ENCODE results near the gene STX3. TPM values are rescaled to one million over a fixed set of nuclear protein-coding genes. Genes with fewer than 3 reads are reported as not detected.
A peak's percentile ranks its signal among the peaks of the same experiment; 100 is the strongest.

STX3 gene
- total RNA-seq, 4 donors from 2014 or later, result 131 to 156 (median 142) TPM

DNA sequence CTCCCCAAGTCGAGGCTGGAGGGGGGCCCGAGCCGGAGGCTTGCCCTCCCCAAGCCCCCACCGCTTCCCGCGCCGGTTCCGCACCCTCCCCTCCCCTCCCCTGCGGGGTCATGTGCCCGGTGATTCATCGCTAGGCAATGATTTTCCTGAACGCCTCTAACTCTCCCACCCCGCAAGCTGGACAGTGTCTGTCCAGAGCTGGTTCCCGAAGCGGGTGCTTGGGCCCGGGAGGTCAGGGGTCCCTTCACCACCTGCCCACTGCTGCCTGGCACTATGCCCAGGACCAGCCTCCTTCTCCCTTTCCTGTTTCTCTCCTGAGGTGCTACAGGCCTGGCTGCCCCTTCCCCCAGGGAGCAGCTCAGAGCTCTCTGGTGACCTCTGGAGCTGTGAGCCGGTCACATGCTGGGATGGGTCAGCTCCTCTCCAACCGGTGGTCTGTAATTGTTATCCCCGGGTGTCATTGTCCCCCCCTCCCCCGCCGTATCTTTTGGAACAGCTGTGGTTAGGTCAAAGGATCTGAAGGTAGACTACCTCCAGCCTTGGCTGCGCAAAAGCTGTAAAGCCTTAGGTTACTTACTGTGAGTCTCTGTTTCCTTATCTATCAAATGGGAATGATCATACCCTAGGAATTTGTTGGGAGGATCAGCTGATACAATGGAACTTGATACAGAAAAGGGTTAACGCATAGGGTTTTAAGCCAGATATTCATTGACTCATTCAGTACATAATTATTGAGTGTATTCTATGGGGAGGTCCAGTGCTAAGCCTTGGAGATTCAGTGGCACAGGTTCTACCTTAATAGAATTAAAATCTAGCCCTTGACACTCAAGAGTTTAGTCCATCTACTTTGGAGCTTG lies 753 bp downstream of the STX3 start:
- intact Hi-C loops (cut with DNase I; ENCODE audit: low total_unique reads), result loop anchor here (5.0 kb wide), 2 partner anchors 46 to 1076 kb away; no protein-coding TSS in a partner anchor
- in situ Hi-C loops (cut with MboI; ENCODE audit: low pct_ligation_motif_present in 1 of 4, low pct_unique_long_range_greater_than_20kb in 1 of 4, low sequenced_read_pairs in 3 of 4), result loop anchor here in 3 of 4 donors (5.0 to 10.0 kb wide), 2 partner anchors 46 to 49 kb away; no protein-coding TSS in a partner anchor
- 8 to 33% methylated on average over 1 to 16 of the region's 23 CpGs for WGBS, 2 donors (ENCODE audit: low coverage in 1 of 2)
- Histone ChIP-seq H3K27ac (peak overlapping the region; percentile 94 to 98 (median 96)), H3K36me3 (no peaks in the 10 kb centered on the region), H3K4me3 (peak overlapping the region; percentile 80 to 96 (median 93)), H3K9me3 (no peaks in the 10 kb centered on the region), H3K27me3 (no peaks in the 10 kb centered on the region), H3K4me1 (peaks cover 3 to 22% (median 16%) of the 10 kb centered on the region in 4 donors)
- TF ChIP-seq POLR2A (IDR thresholded peaks at IDR 0.05) (peak; percentile 77), EP300 (IDR thresholded peaks at IDR 0.05; ENCODE audit: low read depth) (no peak), POLR2AphosphoS5 (IDR thresholded peaks at IDR 0.05) (peak; percentile 62 to 88 (median 87))
- TF ChIP-seq, protein P1, sequence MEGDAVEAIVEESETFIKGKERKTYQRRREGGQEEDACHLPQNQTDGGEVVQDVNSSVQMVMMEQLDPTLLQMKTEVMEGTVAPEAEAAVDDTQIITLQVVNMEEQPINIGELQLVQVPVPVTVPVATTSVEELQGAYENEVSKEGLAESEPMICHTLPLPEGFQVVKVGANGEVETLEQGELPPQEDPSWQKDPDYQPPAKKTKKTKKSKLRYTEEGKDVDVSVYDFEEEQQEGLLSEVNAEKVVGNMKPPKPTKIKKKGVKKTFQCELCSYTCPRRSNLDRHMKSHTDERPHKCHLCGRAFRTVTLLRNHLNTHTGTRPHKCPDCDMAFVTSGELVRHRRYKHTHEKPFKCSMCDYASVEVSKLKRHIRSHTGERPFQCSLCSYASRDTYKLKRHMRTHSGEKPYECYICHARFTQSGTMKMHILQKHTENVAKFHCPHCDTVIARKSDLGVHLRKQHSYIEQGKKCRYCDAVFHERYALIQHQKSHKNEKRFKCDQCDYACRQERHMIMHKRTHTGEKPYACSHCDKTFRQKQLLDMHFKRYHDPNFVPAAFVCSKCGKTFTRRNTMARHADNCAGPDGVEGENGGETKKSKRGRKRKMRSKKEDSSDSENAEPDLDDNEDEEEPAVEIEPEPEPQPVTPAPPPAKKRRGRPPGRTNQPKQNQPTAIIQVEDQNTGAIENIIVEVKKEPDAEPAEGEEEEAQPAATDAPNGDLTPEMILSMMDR (IDR thresholded peaks at IDR 0.05), result no peak
- peak; percentile 87 for DNase-seq

DNA sequence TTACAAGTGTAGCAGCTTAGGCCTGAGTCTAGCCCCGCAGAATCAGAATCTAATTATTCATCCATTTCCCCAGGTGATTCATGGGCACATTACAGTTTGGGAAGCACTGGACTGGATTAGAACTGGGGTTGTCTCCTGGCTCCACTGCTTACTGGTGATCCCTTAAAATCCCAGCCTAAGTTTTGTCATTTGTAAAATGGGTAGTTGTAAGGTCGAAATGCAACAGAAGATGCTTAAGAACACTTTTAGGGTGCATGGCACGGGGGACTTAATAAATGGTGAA lies 1.3 kb downstream of the STX3 start:
- no peak for DNase-seq
- intact Hi-C loops (cut with DNase I; ENCODE audit: low total_unique reads), result loop anchor here (5.0 kb wide), 2 partner anchors 46 to 1076 kb away; no protein-coding TSS in a partner anchor
- in situ Hi-C loops (cut with MboI; ENCODE audit: low pct_ligation_motif_present in 1 of 4, low pct_unique_long_range_greater_than_20kb in 1 of 4, low sequenced_read_pairs in 3 of 4), result loop anchor here in 3 of 4 donors (5.0 to 10.0 kb wide), 2 partner anchors 46 to 48 kb away; no protein-coding TSS in a partner anchor
- WGBS, 2 donors (ENCODE audit: low coverage in 1 of 2), result 33% methylated on average over 3 of the region's 3 CpGs
- TF ChIP-seq EP300 (IDR thresholded peaks at IDR 0.05; ENCODE audit: low read depth) (no peak), POLR2AphosphoS5 (IDR thresholded peaks at IDR 0.05) (no peak), POLR2A (IDR thresholded peaks at IDR 0.05) (no peak)
- TF ChIP-seq, protein P1 (IDR thresholded peaks at IDR 0.05), result no peak
- peak overlapping the region; percentile 94 to 98 (median 96) for H3K27ac ChIP-seq
- peak overlapping the region in 2 of 4 donors; percentile 80 to 91 for H3K4me3 ChIP-seq
- H3K4me1 ChIP-seq, result peaks cover 3 to 24% (median 16%) of the 10 kb centered on the region in 4 donors
- H3K36me3 ChIP-seq, result no peaks in the 10 kb centered on the region
- H3K9me3 ChIP-seq, result no peaks in the 10 kb centered on the region
- no peaks in the 10 kb centered on the region for H3K27me3 ChIP-seq

DNA sequence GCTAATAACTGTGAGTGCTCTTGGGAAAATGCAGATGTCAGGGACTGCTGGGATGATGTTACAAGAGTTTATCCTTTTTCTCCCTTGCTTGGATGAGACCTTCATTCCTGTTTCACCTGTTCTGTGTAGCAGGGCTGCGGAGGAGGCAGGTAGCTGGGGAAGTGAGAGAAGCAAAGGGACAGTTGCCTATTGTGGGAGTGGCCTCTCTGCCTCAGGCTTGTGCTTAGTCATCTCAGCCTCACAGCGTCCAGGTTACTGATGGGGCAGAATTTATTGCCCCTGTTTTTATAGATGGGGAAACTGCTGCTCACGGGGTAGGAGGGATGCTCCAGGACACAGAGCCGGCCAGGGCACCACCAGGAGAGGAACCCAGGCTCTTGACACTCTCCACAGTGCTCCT lies 1.7 kb downstream of the STX3 start:
- TF ChIP-seq POLR2AphosphoS5 (IDR thresholded peaks at IDR 0.05), result peak in 2 of 3 donors; percentile 33 to 86
- TF ChIP-seq, protein P1 (IDR thresholded peaks at IDR 0.05), result no peak
- no peak for TF ChIP-seq EP300 (IDR thresholded peaks at IDR 0.05; ENCODE audit: low read depth)
- peak; percentile 53 for TF ChIP-seq POLR2A (IDR thresholded peaks at IDR 0.05)
- intact Hi-C loops (cut with DNase I; ENCODE audit: low total_unique reads) (loop anchor here (5.0 kb wide), 2 partner anchors 45 to 1075 kb away; no protein-coding TSS in a partner anchor), in situ Hi-C loops (cut with MboI; ENCODE audit: low pct_ligation_motif_present in 1 of 4, low pct_unique_long_range_greater_than_20kb in 1 of 4, low sequenced_read_pairs in 3 of 4) (loop anchor here in 3 of 4 donors (5.0 to 10.0 kb wide), 2 partner anchors 45 to 48 kb away; no protein-coding TSS in a partner anchor)
- Histone ChIP-seq H3K9me3 (no peaks in the 10 kb centered on the region), H3K4me3 (peak overlapping the region in 1 of 4 donors; percentile 80), H3K27ac (peak overlapping the region; percentile 94 to 98 (median 96)), H3K4me1 (peaks cover 3 to 28% (median 16%) of the 10 kb centered on the region in 4 donors), H3K36me3 (no peaks in the 10 kb centered on the region), H3K27me3 (no peaks in the 10 kb centered on the region)
- peak; percentile 77 for DNase-seq
- WGBS, 2 donors (ENCODE audit: low coverage in 1 of 2), result 25% methylated on average over 4 of the region's 4 CpGs; no CpG with 5 or more reads in 1 of the 2 donors

DNA sequence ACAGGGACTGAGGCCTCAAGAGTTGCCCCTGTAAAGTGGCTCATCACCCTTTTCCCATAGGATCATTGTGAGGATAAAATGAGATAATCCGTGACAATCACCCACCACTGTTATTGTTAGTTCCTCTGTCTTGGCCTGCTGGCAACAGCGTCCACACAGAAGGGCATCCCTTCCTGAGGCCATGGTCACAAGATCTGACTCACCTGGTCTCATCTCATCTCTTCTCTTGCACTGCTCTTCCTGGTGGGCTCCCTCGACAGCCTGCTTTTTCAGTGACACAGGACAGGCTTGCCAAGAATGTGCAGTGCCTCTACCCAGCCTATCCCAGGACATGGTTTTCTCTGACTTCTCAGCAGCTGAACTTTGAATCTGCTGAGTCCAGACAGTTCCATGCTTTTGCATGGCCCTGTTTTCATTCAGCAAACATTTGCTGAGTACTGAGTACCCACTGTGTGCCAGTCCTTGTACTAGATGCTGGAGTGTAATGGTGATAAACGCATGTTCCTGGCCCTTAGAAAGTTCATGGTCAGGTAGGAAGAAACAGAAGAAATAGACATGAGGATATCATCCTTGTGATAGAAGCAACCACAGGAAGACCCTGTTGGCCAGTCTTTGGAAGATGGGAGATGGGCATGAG lies 3.3 kb downstream of the STX3 start:
- intact Hi-C loops (cut with DNase I; ENCODE audit: low total_unique reads) (loop anchor here (5.0 kb wide), 2 partner anchors 44 to 1074 kb away; no protein-coding TSS in a partner anchor), in situ Hi-C loops (cut with MboI; ENCODE audit: low pct_ligation_motif_present in 1 of 4, low pct_unique_long_range_greater_than_20kb in 1 of 4, low sequenced_read_pairs in 3 of 4) (loop anchor here in 3 of 4 donors (5.0 to 10.0 kb wide), 2 partner anchors 44 to 46 kb away; no protein-coding TSS in a partner anchor)

More for the DNA sequence above, 3.3 kb downstream of the STX3 start:
- no peak for DNase-seq
- Histone ChIP-seq H3K27ac (no peak overlapping the region), H3K4me1 (peaks cover 3 to 33% (median 16%) of the 10 kb centered on the region in 4 donors), H3K36me3 (peaks cover 0 to 4% (median 0%) of the 10 kb centered on the region in 4 donors), H3K4me3 (no peak overlapping the region), H3K27me3 (no peaks in the 10 kb centered on the region), H3K9me3 (no peaks in the 10 kb centered on the region)
- WGBS, 2 donors (ENCODE audit: low coverage in 1 of 2), result 88 to 100% methylated on average over 2 to 4 of the region's 4 CpGs
- TF ChIP-seq POLR2A (IDR thresholded peaks at IDR 0.05), result no peak
- no peak for TF ChIP-seq POLR2AphosphoS5 (IDR thresholded peaks at IDR 0.05)
- TF ChIP-seq, protein P1 (IDR thresholded peaks at IDR 0.05), result no peak
- no peak for TF ChIP-seq EP300 (IDR thresholded peaks at IDR 0.05; ENCODE audit: low read depth)
